HG03378 (cell line): ENCODE data around the gene STT3B.
A peak's percentile ranks its signal among the peaks of the same experiment; 100 is the strongest.
"Not testable (repeated sequence)": the region's sequence is repeated elsewhere in the genome, so short reads cannot be mapped to it uniquely, and the experiment has no call there.

Experiments used
- ATAC-seq: cut with Tn5 transposase; IDR thresholded peaks from one replicate; pipeline ENCODE4 v1.9.1; 2021; ENCODE audit warnings: mild to moderate bottlenecking, moderate library complexity; ENCODE audit not compliant: unreplicated experiment

Gene STT3B

GRCh38 chr3:31590650-31591049 lies 57.9 kb downstream of the STT3B start:
- ATAC-seq, result no peak

- no peak for ATAC-seq
These were observed 60.0 kb downstream of the STT3B start for GRCh38 chr3:31592764-31593163.

- ATAC-seq, result no peak
These were observed 63.5 kb downstream of the STT3B start for GRCh38 chr3:31596176-31596575.

GRCh38 chr3:31600431-31600830 lies 67.7 kb downstream of the STT3B start:
- ATAC-seq, result no peak

GRCh38 chr3:31605333-31605732 lies 72.6 kb downstream of the STT3B start:
- not testable (repeated sequence) for ATAC-seq

GRCh38 chr3:31606453-31606852 lies 73.7 kb downstream of the STT3B start:
- ATAC-seq, result no peak

GRCh38 chr3:31610700-31611275 lies 78.1 kb downstream of the STT3B start:
- no peak for ATAC-seq

GRCh38 chr3:31613177-31613576 lies 80.5 kb downstream of the STT3B start:
- no peak for ATAC-seq

GRCh38 chr3:31613654-31614053 lies 80.9 kb downstream of the STT3B start:
- no peak for ATAC-seq

- ATAC-seq, result no peak
These were observed 81.6 kb downstream of the STT3B start for GRCh38 chr3:31614162-31614921.

GRCh38 chr3:31615071-31615875 lies 82.5 kb downstream of the STT3B start:
- no peak for ATAC-seq

GRCh38 chr3:31616711-31617110 lies 84.0 kb downstream of the STT3B start:
- ATAC-seq, result no peak

- no peak for ATAC-seq
These were observed 87.9 kb downstream of the STT3B start for GRCh38 chr3:31620656-31621055.

- no peak for ATAC-seq
These were observed 88.6 kb downstream of the STT3B start for GRCh38 chr3:31621314-31621713.

- peak; percentile 66 for ATAC-seq
These were observed 90.0 kb downstream of the STT3B start for GRCh38 chr3:31622636-31623288.

GRCh38 chr3:31624083-31624709 lies 91.5 kb downstream of the STT3B start:
- no peak for ATAC-seq

- no peak for ATAC-seq
These were observed 92.6 kb downstream of the STT3B start for GRCh38 chr3:31625358-31625757.

GRCh38 chr3:31629054-31629453 lies 96.3 kb downstream of the STT3B start:
- ATAC-seq, result no peak

- no peak for ATAC-seq
These were observed 101.8 kb downstream of the STT3B start for GRCh38 chr3:31634476-31634875.

- no peak for ATAC-seq
These were observed 102.8 kb downstream of the STT3B start for GRCh38 chr3:31635545-31635944.

- no peak for ATAC-seq
These were observed 103.3 kb downstream of the STT3B start for GRCh38 chr3:31636049-31636448.
